Neural crest cell (in vitro differentiated cells): ENCODE data around the gene CARM1. TPM values are rescaled to one million over a fixed set of nuclear protein-coding genes. Genes with fewer than 3 reads are reported as not detected.
"Not testable (repeated sequence)": the region's sequence is repeated elsewhere in the genome, so short reads cannot be mapped to it uniquely, and the experiment has no call there.

Source experiments
- DNase-seq: peaks from one replicate; pipeline ENCODE4 v3.0.0; 2021; ENCODE audit warnings: low read depth, mixed read lengths, low spot score
- H3K27ac Mint-ChIP-seq: one replicate; pipeline ENCODE4 v1.8.0; 2021; ENCODE audit warnings: mild to moderate bottlenecking, mixed read lengths; ENCODE audit not compliant: unreplicated experiment
- H3K27me3 Mint-ChIP-seq: 2 replicates; pipeline ENCODE4 v1.8.0; 2021; ENCODE audit warnings: low read depth, mild to moderate bottlenecking, mixed read lengths
- H3K36me3 Mint-ChIP-seq: 2 replicates; pipeline ENCODE4 v1.8.0; 2021; ENCODE audit warnings: low read depth, mild to moderate bottlenecking, mixed read lengths
- H3K4me1 Mint-ChIP-seq: 2 replicates; pipeline ENCODE4 v1.8.0; 2021; ENCODE audit warnings: mixed read lengths
- H3K4me3 Mint-ChIP-seq: one replicate; pipeline ENCODE4 v1.8.0; 2021; ENCODE audit warnings: mild to moderate bottlenecking, mixed read lengths
- H3K9me3 Mint-ChIP-seq: 2 replicates; pipeline ENCODE4 v1.8.0; 2021; ENCODE audit warnings: mixed read lengths
- total RNA-seq: library from RNA; stranded (reverse); gene quantifications from 2 replicates; pipeline ENCODE4 v1.2.1, GENCODE V29; 2021
- TF ChIP-seq, protein P1 (sequence below): fragments of 200-600 bp; sonication (generic); conservative IDR thresholded peaks from 2 replicates; pipeline ENCODE4 v1.5.0; 2021; ENCODE audit warnings: antibody characterized with exemption, mild to moderate bottlenecking

CARM1 gene
- total RNA-seq, 1 donor from 2014 or later = 99.6 TPM

DNA sequence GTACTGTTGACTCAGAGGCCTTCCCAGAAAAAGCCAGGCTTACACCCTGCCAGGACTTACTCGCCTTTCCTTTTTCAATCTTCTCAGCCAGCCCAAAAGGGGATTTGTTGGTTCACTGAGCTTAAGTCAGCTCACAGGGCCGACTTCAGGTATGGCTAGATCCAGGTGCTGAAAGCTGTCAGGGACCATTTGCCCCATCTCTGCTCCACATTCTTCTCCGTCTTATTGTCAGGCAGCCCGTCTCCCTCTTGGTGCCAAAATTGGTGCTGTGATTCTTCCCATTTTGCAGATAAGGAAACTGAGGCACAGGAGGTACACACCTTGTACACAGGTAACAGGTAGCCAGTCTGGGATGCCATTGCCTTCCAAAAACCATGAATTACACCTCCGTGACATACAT is 20.7 kb upstream of the CARM1 start:
- H3K9me3 Mint-ChIP-seq = peaks cover 4% of the 10 kb centered on the region
- no peaks in the 10 kb centered on the region for H3K27me3 Mint-ChIP-seq
- H3K4me1 Mint-ChIP-seq = peaks cover 4% of the 10 kb centered on the region
- DNase-seq = no peak
- no peak overlapping the region for H3K27ac Mint-ChIP-seq
- TF ChIP-seq, protein P1, sequence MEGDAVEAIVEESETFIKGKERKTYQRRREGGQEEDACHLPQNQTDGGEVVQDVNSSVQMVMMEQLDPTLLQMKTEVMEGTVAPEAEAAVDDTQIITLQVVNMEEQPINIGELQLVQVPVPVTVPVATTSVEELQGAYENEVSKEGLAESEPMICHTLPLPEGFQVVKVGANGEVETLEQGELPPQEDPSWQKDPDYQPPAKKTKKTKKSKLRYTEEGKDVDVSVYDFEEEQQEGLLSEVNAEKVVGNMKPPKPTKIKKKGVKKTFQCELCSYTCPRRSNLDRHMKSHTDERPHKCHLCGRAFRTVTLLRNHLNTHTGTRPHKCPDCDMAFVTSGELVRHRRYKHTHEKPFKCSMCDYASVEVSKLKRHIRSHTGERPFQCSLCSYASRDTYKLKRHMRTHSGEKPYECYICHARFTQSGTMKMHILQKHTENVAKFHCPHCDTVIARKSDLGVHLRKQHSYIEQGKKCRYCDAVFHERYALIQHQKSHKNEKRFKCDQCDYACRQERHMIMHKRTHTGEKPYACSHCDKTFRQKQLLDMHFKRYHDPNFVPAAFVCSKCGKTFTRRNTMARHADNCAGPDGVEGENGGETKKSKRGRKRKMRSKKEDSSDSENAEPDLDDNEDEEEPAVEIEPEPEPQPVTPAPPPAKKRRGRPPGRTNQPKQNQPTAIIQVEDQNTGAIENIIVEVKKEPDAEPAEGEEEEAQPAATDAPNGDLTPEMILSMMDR = no peak
- no peaks in the 10 kb centered on the region for H3K36me3 Mint-ChIP-seq
- H3K4me3 Mint-ChIP-seq = no peak overlapping the region

DNA sequence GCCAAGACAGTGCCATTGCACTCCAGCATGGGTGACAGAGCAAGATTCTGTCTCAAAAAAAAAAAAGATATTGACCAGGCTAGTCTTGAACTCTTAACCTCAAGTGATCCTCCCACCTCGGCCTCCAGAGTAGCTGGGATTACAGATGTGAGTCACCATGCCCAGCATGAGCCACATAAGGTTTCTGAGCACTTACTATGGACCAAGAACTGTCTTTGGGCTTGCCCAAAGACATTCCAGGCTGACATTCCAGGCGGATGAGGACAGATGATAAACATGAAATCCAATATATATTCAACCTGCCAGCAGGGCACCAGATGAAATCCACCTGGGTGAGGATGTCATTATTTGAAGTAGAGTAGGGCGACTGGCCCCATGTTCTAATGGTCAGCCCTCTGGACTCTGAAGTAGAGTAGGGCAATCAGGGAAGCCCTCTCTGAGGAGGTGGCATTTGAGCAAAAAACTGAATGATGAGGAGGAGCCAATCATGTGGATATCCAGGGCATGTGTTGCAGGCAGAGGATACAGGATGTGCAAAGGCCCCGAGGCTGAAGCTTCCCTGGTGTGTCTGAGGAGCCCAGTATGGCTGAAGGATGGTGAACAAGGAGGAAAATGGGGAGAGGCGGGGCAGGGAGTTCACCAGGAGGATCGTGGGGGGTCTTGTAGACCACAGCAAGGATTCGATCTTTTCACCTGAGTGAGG is 19.1 kb upstream of the CARM1 start:
- TF ChIP-seq, protein P1 = no peak
- no peaks in the 10 kb centered on the region for H3K36me3 Mint-ChIP-seq
- no peaks in the 10 kb centered on the region for H3K27me3 Mint-ChIP-seq
- no peaks in the 10 kb centered on the region for H3K9me3 Mint-ChIP-seq
- no peak overlapping the region for H3K27ac Mint-ChIP-seq
- no peak overlapping the region for H3K4me3 Mint-ChIP-seq
- H3K4me1 Mint-ChIP-seq = peaks cover 4% of the 10 kb centered on the region
- DNase-seq = no peak

DNA sequence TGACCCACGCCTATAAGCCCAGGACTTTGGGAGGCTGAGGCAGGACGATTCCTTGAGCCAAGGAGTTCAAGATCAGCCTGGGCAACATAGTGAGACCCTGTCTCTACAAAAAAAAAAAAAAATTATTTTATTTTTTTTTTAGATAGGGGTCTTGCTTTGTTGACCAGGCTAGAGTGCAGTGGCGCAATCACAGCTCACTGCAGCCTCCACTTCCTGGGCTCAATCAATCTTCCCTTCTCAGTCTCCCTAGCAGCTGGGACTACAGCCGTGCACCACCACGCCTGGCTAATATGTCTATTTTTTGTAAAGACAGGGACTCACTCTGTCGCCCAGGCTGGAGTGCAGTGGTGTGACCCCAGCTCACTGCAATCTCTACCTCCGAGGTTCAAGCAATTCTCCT is 18.4 kb upstream of the CARM1 start:
- TF ChIP-seq, protein P1 = no peak
- Mint-ChIP-seq H3K4me1 (peaks cover 4% of the 10 kb centered on the region), H3K27me3 (no peaks in the 10 kb centered on the region), H3K4me3 (no peak overlapping the region), H3K27ac (no peak overlapping the region), H3K9me3 (no peaks in the 10 kb centered on the region), H3K36me3 (no peaks in the 10 kb centered on the region)
- no peak for DNase-seq

DNA sequence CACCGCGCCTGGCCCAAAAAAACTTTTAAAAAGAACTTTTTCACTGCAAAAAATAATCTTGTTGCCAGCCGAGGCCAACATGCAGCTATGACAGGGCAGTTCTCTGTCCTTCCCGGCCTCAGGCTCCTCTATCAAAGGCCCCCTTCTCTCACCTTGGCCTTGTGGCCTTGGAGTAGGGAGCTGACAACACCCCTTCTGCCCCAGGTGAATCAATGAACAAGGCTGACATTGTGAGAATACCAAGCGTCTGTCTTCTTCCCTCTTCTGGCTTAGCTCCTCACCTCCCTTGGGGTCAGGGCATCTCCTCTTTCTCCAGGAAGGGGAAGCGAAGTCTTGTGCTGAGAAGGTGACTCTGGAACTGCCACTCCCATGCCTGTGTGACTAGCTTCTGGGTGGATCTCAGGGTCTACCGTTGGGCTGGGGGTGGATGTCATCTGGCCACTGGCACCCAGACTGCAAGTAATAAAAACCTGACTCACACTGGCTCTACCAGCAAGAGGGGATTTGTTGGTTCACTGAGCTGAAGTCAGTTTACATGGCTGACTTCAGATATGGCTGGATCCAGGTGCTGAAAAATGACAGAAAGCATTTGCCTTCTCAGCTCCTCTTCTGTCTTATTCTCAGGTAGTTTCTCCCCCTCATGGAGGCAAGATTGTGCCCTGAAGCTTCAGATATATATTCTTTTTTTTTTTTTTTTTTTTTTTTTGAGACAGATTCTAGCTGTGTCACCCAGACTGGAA is 16.8 kb upstream of the CARM1 start:
- H3K9me3 Mint-ChIP-seq = no peaks in the 10 kb centered on the region
- no peaks in the 10 kb centered on the region for H3K36me3 Mint-ChIP-seq
- no peak for DNase-seq
- H3K4me1 Mint-ChIP-seq = peaks cover 8% of the 10 kb centered on the region
- TF ChIP-seq, protein P1 = no peak
- H3K4me3 Mint-ChIP-seq = no peak overlapping the region
- no peaks in the 10 kb centered on the region for H3K27me3 Mint-ChIP-seq
- no peak overlapping the region for H3K27ac Mint-ChIP-seq

DNA sequence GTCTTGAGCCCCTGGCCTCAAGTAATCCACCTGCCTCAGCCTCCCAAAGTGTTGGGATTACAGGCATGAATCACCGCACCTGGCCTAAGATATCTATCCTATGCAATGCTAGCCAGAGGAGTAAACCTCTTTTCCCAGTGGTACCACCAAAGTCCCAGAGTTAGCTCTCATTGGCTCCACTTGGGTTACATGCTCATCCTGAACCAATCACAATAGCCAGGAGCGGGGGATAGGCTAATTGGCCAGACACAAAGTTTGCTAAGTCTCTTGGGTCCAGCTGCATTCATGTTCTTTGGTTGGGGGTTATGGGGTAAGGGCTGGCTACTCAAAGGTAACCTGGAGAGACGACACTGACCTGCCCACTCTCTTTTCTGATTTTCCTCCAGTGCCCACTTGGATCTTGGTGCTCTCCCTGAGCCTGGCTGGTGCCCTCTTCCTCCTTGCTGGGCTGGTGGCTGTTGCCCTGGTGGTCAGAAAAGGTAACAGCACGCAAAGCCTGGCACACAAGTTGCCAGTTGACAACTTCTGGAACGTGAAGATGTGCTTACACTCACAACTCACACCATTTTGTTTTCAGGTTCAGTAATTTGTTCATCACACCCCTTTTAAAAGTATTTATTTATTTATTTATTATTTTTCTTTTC is 15.4 kb upstream of the CARM1 start:
- no peak for DNase-seq
- Mint-ChIP-seq H3K4me1 (peaks cover 9% of the 10 kb centered on the region), H3K9me3 (no peaks in the 10 kb centered on the region), H3K27me3 (no peaks in the 10 kb centered on the region), H3K4me3 (no peak overlapping the region), H3K27ac (no peak overlapping the region), H3K36me3 (no peaks in the 10 kb centered on the region)
- TF ChIP-seq, protein P1 = peak; percentile 59

DNA sequence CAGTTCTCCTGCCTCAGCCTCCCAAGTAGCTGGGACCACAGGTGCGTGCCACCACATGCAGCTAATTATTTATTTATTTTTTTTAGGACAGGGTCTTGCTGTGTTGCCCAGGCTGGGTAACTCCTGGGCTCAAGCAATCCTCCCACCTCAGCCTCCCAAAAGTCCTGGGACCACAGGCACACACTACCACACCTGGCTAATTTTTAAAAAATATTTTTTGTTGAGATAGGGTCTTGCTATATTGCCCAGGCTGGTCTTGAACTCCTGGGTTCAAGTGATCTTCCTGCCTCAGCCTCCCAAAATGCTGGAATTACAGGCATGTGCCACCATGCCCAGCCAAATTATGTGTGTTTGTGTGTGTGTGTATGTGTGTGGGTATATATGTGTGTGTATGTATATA is 14.5 kb upstream of the CARM1 start:
- not testable (repeated sequence) for H3K9me3 Mint-ChIP-seq, H3K36me3 Mint-ChIP-seq, H3K27ac Mint-ChIP-seq, DNase-seq, H3K27me3 Mint-ChIP-seq, H3K4me3 Mint-ChIP-seq
- peaks cover 13% of the 10 kb centered on the region for H3K4me1 Mint-ChIP-seq
